HG03060 (cell line): ENCODE measurements around the gene DQX1.

Source experiments
- ATAC-seq: cut with Tn5 transposase; IDR thresholded peaks from one replicate; pipeline ENCODE4 v1.9.1; 2021; ENCODE audit warnings: low read depth, moderate number of reproducible peaks; ENCODE audit not compliant: unreplicated experiment

Gene DQX1

GRCh38 chr2:74534411-74534810 lies 8.4 kb upstream of the DQX1 start:
- no peak for ATAC-seq

- ATAC-seq: no peak
These were observed 7.4 kb upstream of the DQX1 start for GRCh38 chr2:74533464-74533863.

- no peak for ATAC-seq
These were observed 6.2 kb upstream of the DQX1 start for GRCh38 chr2:74532222-74532621.

- no peak for ATAC-seq
These were observed 5.6 kb upstream of the DQX1 start for GRCh38 chr2:74531666-74532065.

- ATAC-seq: no peak
These were observed 4.5 kb upstream of the DQX1 start for GRCh38 chr2:74530239-74531187.

- ATAC-seq: peak; percentile 68
These were observed 3.6 kb upstream of the DQX1 start, which contains the start of the genes AUP1 and HTRA2 for GRCh38 chr2:74529357-74530238. TSS of gene AUP1 (minus strand) at chr2:74529706. CDS start at chr2:74529629, 77 bp downstream. TSS of gene HTRA2 (plus strand) at chr2:74529933. CDS start at chr2:74530007, 74 bp downstream.

- ATAC-seq: peak; percentile 6
These were observed 2.7 kb upstream of the DQX1 start for GRCh38 chr2:74528600-74529356.

- no peak for ATAC-seq
These were observed 1.7 kb upstream of the DQX1 start for GRCh38 chr2:74527741-74528140.

- ATAC-seq: no peak
These were observed 709 bp upstream of the DQX1 start for GRCh38 chr2:74526649-74527230.

- ATAC-seq: no peak
These were observed 895 bp downstream of the DQX1 start for GRCh38 chr2:74524955-74525716.

GRCh38 chr2:74524005-74524404 lies 2.0 kb downstream of the DQX1 start:
- ATAC-seq: no peak

GRCh38 chr2:74522516-74522915 lies 3.5 kb downstream of the DQX1 start:
- ATAC-seq: no peak

GRCh38 chr2:74516650-74517049 lies 9.4 kb downstream of the DQX1 start:
- no peak for ATAC-seq

GRCh38 chr2:74515981-74516633 lies 9.9 kb downstream of the DQX1 start:
- ATAC-seq: no peak

- ATAC-seq: no peak
These were observed 10.6 kb downstream of the DQX1 start for GRCh38 chr2:74515271-74515980.

GRCh38 chr2:74514368-74515270 lies 11.4 kb downstream of the DQX1 start, which contains the start of gene TLX2:
TSS of gene TLX2 (plus strand) at chr2:74514450. CDS start at chr2:74514807, 357 bp downstream.
- ATAC-seq: no peak
